Hypothalamus (tissue), 51 donors: Measurements from ENCODE around the gene RASL12.

Experiments
- DNase-seq, 51 donors: peaks; one replicate each; lab custom pipeline; 2025; lab: John Stamatoyannopoulos, UW

The RASL12 gene

GRCh38 chr15:65092911-65093792, 25.4 kb upstream of the RASL12 start:
- DNase-seq, result peak in 2 of 51 donors; percentile 18 to 20

- DNase-seq, result no peak
These were observed 24.4 kb upstream of the RASL12 start for GRCh38 chr15:65091946-65092770.

- no peak for DNase-seq
These were observed 21.5 kb upstream of the RASL12 start for GRCh38 chr15:65089206-65089824.

- DNase-seq, result no peak
These were observed 20.8 kb upstream of the RASL12 start for GRCh38 chr15:65088643-65089021.

GRCh38 chr15:65087873-65088642, 20.3 kb upstream of the RASL12 start:
- peak in 13 of 51 donors; percentile 32 to 61 (median 48) for DNase-seq

- no peak for DNase-seq
These were observed 19.6 kb upstream of the RASL12 start for GRCh38 chr15:65087411-65087810.

GRCh38 chr15:65086680-65087111, 18.9 kb upstream of the RASL12 start:
- no peak for DNase-seq

- peak in 2 of 51 donors; percentile 13 to 20 for DNase-seq
These were observed 18.3 kb upstream of the RASL12 start for GRCh38 chr15:65085990-65086679.

- DNase-seq, result peak in 2 of 51 donors; percentile 37 to 45
These were observed 17.5 kb upstream of the RASL12 start for GRCh38 chr15:65085207-65085753.

- DNase-seq, result no peak
These were observed 16.9 kb upstream of the RASL12 start for GRCh38 chr15:65084500-65085206.

GRCh38 chr15:65083262-65083701, 15.5 kb upstream of the RASL12 start:
- DNase-seq, result peak in 20 of 51 donors; percentile 18 to 60 (median 43)

- no peak for DNase-seq
These were observed 14.6 kb upstream of the RASL12 start for GRCh38 chr15:65082303-65082953.

GRCh38 chr15:65081758-65082157, 14.0 kb upstream of the RASL12 start:
- DNase-seq, result no peak

- DNase-seq, result peak in 10 of 51 donors; percentile 21 to 64 (median 48)
These were observed 13.5 kb upstream of the RASL12 start for GRCh38 chr15:65081270-65081669.

GRCh38 chr15:65079580-65079979, 11.8 kb upstream of the RASL12 start:
- DNase-seq, result no peak

- DNase-seq, result peak in 3 of 51 donors; percentile 32 to 39 (median 35)
These were observed 10.2 kb upstream of the RASL12 start for GRCh38 chr15:65077981-65078352.

- no peak for DNase-seq
These were observed 9.6 kb upstream of the RASL12 start for GRCh38 chr15:65077291-65077980.
